B cell (primary cell): ENCODE data around the gene KIF20B.

Experiments used
- EZH2 ChIP-seq: IDR thresholded peaks from 2 replicates; pipeline ENCODE4 v1.6.1; 2012; ENCODE audit warnings: borderline replicate concordance, low read depth, mild to moderate bottlenecking, moderate library complexity, low read length; ENCODE audit not compliant: insufficient read depth, poor library complexity, severe bottlenecking
- TF ChIP-seq, protein P1 (sequence below): fragments of 200-600 bp; IDR thresholded peaks from one replicate; pipeline ENCODE4 v1.8.0; 2022; ENCODE audit warnings: antibody characterized with exemption, mild to moderate bottlenecking

DNA sequence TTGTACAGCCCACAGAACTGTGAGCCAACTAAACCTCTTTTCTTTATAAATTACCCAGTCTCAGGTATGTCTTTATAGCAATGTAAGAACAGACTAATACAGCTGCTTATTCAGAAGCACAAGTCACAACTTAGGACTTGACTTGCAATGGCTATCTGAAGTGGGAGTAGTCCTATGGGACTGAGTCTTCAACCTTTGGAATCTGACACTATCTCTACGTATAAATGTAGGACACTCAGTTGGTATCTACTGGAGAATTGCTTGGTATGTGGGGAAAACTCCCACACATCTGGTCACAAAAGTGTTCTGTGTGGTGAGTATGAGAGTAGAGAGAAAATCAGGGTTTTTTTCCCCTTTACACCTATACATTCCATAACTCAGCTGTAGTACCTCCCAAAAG, 44.1 kb upstream of the KIF20B start:
- TF ChIP-seq EZH2 = no peak
- TF ChIP-seq, protein P1, sequence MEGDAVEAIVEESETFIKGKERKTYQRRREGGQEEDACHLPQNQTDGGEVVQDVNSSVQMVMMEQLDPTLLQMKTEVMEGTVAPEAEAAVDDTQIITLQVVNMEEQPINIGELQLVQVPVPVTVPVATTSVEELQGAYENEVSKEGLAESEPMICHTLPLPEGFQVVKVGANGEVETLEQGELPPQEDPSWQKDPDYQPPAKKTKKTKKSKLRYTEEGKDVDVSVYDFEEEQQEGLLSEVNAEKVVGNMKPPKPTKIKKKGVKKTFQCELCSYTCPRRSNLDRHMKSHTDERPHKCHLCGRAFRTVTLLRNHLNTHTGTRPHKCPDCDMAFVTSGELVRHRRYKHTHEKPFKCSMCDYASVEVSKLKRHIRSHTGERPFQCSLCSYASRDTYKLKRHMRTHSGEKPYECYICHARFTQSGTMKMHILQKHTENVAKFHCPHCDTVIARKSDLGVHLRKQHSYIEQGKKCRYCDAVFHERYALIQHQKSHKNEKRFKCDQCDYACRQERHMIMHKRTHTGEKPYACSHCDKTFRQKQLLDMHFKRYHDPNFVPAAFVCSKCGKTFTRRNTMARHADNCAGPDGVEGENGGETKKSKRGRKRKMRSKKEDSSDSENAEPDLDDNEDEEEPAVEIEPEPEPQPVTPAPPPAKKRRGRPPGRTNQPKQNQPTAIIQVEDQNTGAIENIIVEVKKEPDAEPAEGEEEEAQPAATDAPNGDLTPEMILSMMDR = no peak
